ENCODE data around the gene MAT2B.

Gene MAT2B

GRCh38 chr5:163562071-163562470, 56.7 kb downstream of the MAT2B start:
- no peak for DNase-seq

GRCh38 chr5:163563112-163563511, 57.7 kb downstream of the MAT2B start:
- DNase-seq: no peak

GRCh38 chr5:163563880-163564279, 58.5 kb downstream of the MAT2B start:
- no peak for DNase-seq

GRCh38 chr5:163564321-163564938, 59.0 kb downstream of the MAT2B start:
- DNase-seq: peak in 1 of 2 experiments; percentile 65

GRCh38 chr5:163565492-163565891, 60.1 kb downstream of the MAT2B start:
- no peak for DNase-seq

- DNase-seq: no peak
These were observed 60.7 kb downstream of the MAT2B start for GRCh38 chr5:163565931-163566608.

- no peak for DNase-seq
These were observed 61.3 kb downstream of the MAT2B start for GRCh38 chr5:163566678-163567077.

GRCh38 chr5:163567811-163568210, 62.4 kb downstream of the MAT2B start:
- no peak for DNase-seq

All from cerebellar nuclear complex (tissue), 1 donor.